ENCODE data around the gene IRF8.

IRF8 gene

DNA sequence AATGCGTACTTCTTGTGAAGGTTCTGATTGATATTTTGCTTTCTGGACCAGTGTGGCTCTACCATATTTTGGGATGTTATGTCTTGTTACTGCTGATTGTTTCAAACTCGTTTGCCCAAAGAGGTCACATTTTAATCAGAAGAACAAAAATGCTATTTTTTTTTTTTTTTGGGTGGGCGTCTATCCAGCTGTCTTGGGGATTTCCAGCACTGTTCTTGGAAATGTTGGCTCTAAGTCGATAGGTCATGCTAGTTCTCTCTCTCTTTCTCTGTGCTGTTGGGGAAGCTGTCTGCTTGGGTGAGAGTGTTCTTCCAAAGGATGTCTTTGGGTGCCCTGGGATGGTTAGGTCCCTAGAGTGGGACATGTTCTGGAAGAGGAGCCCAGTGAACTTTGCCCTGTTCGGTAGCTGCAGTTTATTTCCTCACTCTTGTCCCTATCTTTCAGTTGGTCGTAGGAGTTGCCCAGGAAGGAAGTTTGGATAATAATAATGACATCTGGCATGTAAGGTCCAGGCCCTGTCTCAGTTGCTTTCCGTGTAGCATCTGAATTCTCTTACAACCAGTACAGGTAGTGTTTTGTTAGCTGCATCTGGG is 2.9 kb downstream of the IRF8 start:
- Histone ChIP-seq H3K27me3 (ENCODE audit: control insufficient read depth, low read length) (no peaks in the 10 kb centered on the region), H3K4me1 (ENCODE audit: control insufficient read depth, low read length) (peaks cover 60% of the 10 kb centered on the region)

GRCh38 chr16:85902366-85903155 is 3.6 kb downstream of the IRF8 start:
- Histone ChIP-seq H3K4me1 (ENCODE audit: control insufficient read depth, low read length) (peaks cover 59% of the 10 kb centered on the region), H3K9me2 (replicated peaks; ENCODE audit: control insufficient read depth, low read length) (no peaks in the 10 kb centered on the region), H4K20me1 (ENCODE audit: control insufficient read depth, insufficient read depth, low read depth, low read length) (peaks cover 24% of the 10 kb centered on the region), H3K4me2 (ENCODE audit: low read length) (peak overlapping the region; percentile 90), H3K27ac (ENCODE audit: low read depth, low read length) (peak overlapping the region; percentile 94), H3K4me3 (ENCODE audit: low read length) (peak overlapping the region; percentile 89), H3F3A (ENCODE audit: control insufficient read depth, insufficient read depth) (peaks cover 80% of the 10 kb centered on the region), H3K36me3 (ENCODE audit: control insufficient read depth, low read length) (peaks cover 89% of the 10 kb centered on the region), H3K9me3 (ENCODE audit: control insufficient read depth, insufficient read depth, low read length) (no peaks in the 10 kb centered on the region), H3K27me3 (ENCODE audit: control insufficient read depth, low read length) (no peaks in the 10 kb centered on the region), H3K79me2 (ENCODE audit: control insufficient read depth, low read length) (peaks cover 98% of the 10 kb centered on the region)
- TF ChIP-seq CTCF (IDR thresholded peaks at IDR 0.05; ENCODE audit: low read depth, low read length, poor library complexity, severe bottlenecking) (no peak), EZH2phosphoT487 (IDR thresholded peaks at IDR 0.05; ENCODE audit: borderline replicate concordance, low read length) (no peak)

More for the DNA sequence above, 2.9 kb downstream of the IRF8 start:
- H3K4me2 ChIP-seq (ENCODE audit: low read length): peak overlapping the region; percentile 90
- H3F3A ChIP-seq (ENCODE audit: control insufficient read depth, insufficient read depth): peaks cover 78% of the 10 kb centered on the region
- H3K9me2 ChIP-seq (replicated peaks; ENCODE audit: control insufficient read depth, low read length): no peaks in the 10 kb centered on the region
- H3K27ac ChIP-seq (ENCODE audit: low read depth, low read length): peak overlapping the region; percentile 94
- TF ChIP-seq CTCF (IDR thresholded peaks at IDR 0.05; ENCODE audit: low read depth, low read length, poor library complexity, severe bottlenecking) (no peak), EZH2phosphoT487 (IDR thresholded peaks at IDR 0.05; ENCODE audit: borderline replicate concordance, low read length) (no peak)
- H3K9me3 ChIP-seq (ENCODE audit: control insufficient read depth, insufficient read depth, low read length): no peaks in the 10 kb centered on the region
- peak overlapping the region; percentile 89 for H3K4me3 ChIP-seq (ENCODE audit: low read length)
- peaks cover 83% of the 10 kb centered on the region for H3K36me3 ChIP-seq (ENCODE audit: control insufficient read depth, low read length)
- peaks cover 94% of the 10 kb centered on the region for H3K79me2 ChIP-seq (ENCODE audit: control insufficient read depth, low read length)
- peaks cover 24% of the 10 kb centered on the region for H4K20me1 ChIP-seq (ENCODE audit: control insufficient read depth, insufficient read depth, low read depth, low read length)

GRCh38 chr16:85903559-85903958 is 4.6 kb downstream of the IRF8 start:
- no peak for TF ChIP-seq CTCF (IDR thresholded peaks at IDR 0.05; ENCODE audit: low read depth, low read length, poor library complexity, severe bottlenecking)
- TF ChIP-seq EZH2phosphoT487 (IDR thresholded peaks at IDR 0.05; ENCODE audit: borderline replicate concordance, low read length): no peak
- H3F3A ChIP-seq (ENCODE audit: control insufficient read depth, insufficient read depth): peaks cover 86% of the 10 kb centered on the region
- H4K20me1 ChIP-seq (ENCODE audit: control insufficient read depth, insufficient read depth, low read depth, low read length): peaks cover 24% of the 10 kb centered on the region
- H3K9me3 ChIP-seq (ENCODE audit: control insufficient read depth, insufficient read depth, low read length): no peaks in the 10 kb centered on the region
- peaks cover 93% of the 10 kb centered on the region for H3K79me2 ChIP-seq (ENCODE audit: control insufficient read depth, low read length)
- peak overlapping the region; percentile 94 for H3K27ac ChIP-seq (ENCODE audit: low read depth, low read length)
- no peaks in the 10 kb centered on the region for H3K27me3 ChIP-seq (ENCODE audit: control insufficient read depth, low read length)
- H3K4me3 ChIP-seq (ENCODE audit: low read length): peak overlapping the region; percentile 89
- H3K4me1 ChIP-seq (ENCODE audit: control insufficient read depth, low read length): peaks cover 62% of the 10 kb centered on the region
- peaks cover 92% of the 10 kb centered on the region for H3K36me3 ChIP-seq (ENCODE audit: control insufficient read depth, low read length)
- no peaks in the 10 kb centered on the region for H3K9me2 ChIP-seq (replicated peaks; ENCODE audit: control insufficient read depth, low read length)
- peak overlapping the region; percentile 90 for H3K4me2 ChIP-seq (ENCODE audit: low read length)

Data from DOHH2 (cell line).